Measurements from ENCODE around the gene CACNA1C. TPM values are rescaled to one million over a fixed set of nuclear protein-coding genes. Genes with fewer than 3 reads are reported as not detected.

CACNA1C gene
- total RNA-seq, 2 donors from 2014 or later, result 0.05 to 0.31 TPM

- Mint-ChIP-seq H3K27ac (no peak overlapping the region), H3K9me3 (no peaks in the 10 kb centered on the region), H3K36me3 (no peaks in the 10 kb centered on the region)
- ATAC-seq (peak in 1 of 2 donors; percentile 11), DNase-seq (ENCODE audit: low spot score in 2 of 2) (peak in 1 of 2 donors; percentile 8)
These were observed 491.4 kb downstream of the CACNA1C start for GRCh38 chr12:2544230-2544629.

GRCh38 chr12:2547273-2548044, 494.7 kb downstream of the CACNA1C start:
- ATAC-seq, result no peak
- Mint-ChIP-seq H3K36me3 (no peaks in the 10 kb centered on the region), H3K27ac (no peak overlapping the region), H3K9me3 (no peaks in the 10 kb centered on the region)
- no peak for DNase-seq (ENCODE audit: low spot score in 2 of 2)

GRCh38 chr12:2548081-2548480, 495.3 kb downstream of the CACNA1C start:
- Mint-ChIP-seq H3K9me3 (no peaks in the 10 kb centered on the region), H3K36me3 (no peaks in the 10 kb centered on the region), H3K27ac (peak overlapping the region in 1 of 2 donors; percentile 39)
- no peak for ATAC-seq
- no peak for DNase-seq (ENCODE audit: low spot score in 2 of 2)

- no peaks in the 10 kb centered on the region for H3K36me3 Mint-ChIP-seq
- ATAC-seq, result no peak
- no peaks in the 10 kb centered on the region for H3K9me3 Mint-ChIP-seq
- no peak for DNase-seq (ENCODE audit: low spot score in 2 of 2)
- no peak overlapping the region for H3K27ac Mint-ChIP-seq
These were observed 498.0 kb downstream of the CACNA1C start for GRCh38 chr12:2550561-2551411.

GRCh38 chr12:2551412-2551900, 498.7 kb downstream of the CACNA1C start:
- H3K27ac Mint-ChIP-seq, result no peak overlapping the region
- no peaks in the 10 kb centered on the region for H3K9me3 Mint-ChIP-seq
- H3K36me3 Mint-ChIP-seq, result no peaks in the 10 kb centered on the region
- DNase-seq (ENCODE audit: low spot score in 2 of 2) (no peak), ATAC-seq (no peak)

- Mint-ChIP-seq H3K36me3 (no peaks in the 10 kb centered on the region), H3K9me3 (no peaks in the 10 kb centered on the region), H3K27ac (no peak overlapping the region)
- no peak for DNase-seq (ENCODE audit: low spot score in 2 of 2)
- no peak for ATAC-seq
These were observed 499.4 kb downstream of the CACNA1C start for GRCh38 chr12:2552000-2552756.

- ATAC-seq, result peak in 1 of 2 donors; percentile 66
- Mint-ChIP-seq H3K36me3 (no peaks in the 10 kb centered on the region), H3K27ac (no peak overlapping the region), H3K9me3 (no peaks in the 10 kb centered on the region)
- no peak for DNase-seq (ENCODE audit: low spot score in 2 of 2)
These were observed 500.8 kb downstream of the CACNA1C start for GRCh38 chr12:2553388-2554126.

GRCh38 chr12:2555487-2556082, 502.8 kb downstream of the CACNA1C start:
- H3K9me3 Mint-ChIP-seq, result no peaks in the 10 kb centered on the region
- H3K27ac Mint-ChIP-seq, result no peak overlapping the region
- ATAC-seq, result no peak
- DNase-seq (ENCODE audit: low spot score in 2 of 2), result no peak
- H3K36me3 Mint-ChIP-seq, result no peaks in the 10 kb centered on the region

- Mint-ChIP-seq H3K36me3 (no peaks in the 10 kb centered on the region), H3K27ac (no peak overlapping the region), H3K9me3 (no peaks in the 10 kb centered on the region)
- no peak for ATAC-seq
- no peak for DNase-seq (ENCODE audit: low spot score in 2 of 2)
These were observed 504.8 kb downstream of the CACNA1C start for GRCh38 chr12:2557597-2557996.

- H3K9me3 Mint-ChIP-seq, result no peaks in the 10 kb centered on the region
- DNase-seq (ENCODE audit: low spot score in 2 of 2), result no peak
- no peaks in the 10 kb centered on the region for H3K36me3 Mint-ChIP-seq
- no peak overlapping the region for H3K27ac Mint-ChIP-seq
- no peak for ATAC-seq
These were observed 507.1 kb downstream of the CACNA1C start for GRCh38 chr12:2559931-2560330.

GRCh38 chr12:2560356-2560755, 507.6 kb downstream of the CACNA1C start:
- no peaks in the 10 kb centered on the region for H3K36me3 Mint-ChIP-seq
- no peak overlapping the region for H3K27ac Mint-ChIP-seq
- DNase-seq (ENCODE audit: low spot score in 2 of 2) (no peak), ATAC-seq (no peak)
- H3K9me3 Mint-ChIP-seq, result no peaks in the 10 kb centered on the region

- no peak for ATAC-seq
- no peak for DNase-seq (ENCODE audit: low spot score in 2 of 2)
- H3K27ac Mint-ChIP-seq, result no peak overlapping the region
These were observed 508.6 kb downstream of the CACNA1C start for GRCh38 chr12:2561367-2561766.

GRCh38 chr12:2562400-2562799, 509.6 kb downstream of the CACNA1C start:
- DNase-seq (ENCODE audit: low spot score in 2 of 2) (no peak), ATAC-seq (no peak)
- H3K9me3 Mint-ChIP-seq, result no peaks in the 10 kb centered on the region
- no peaks in the 10 kb centered on the region for H3K36me3 Mint-ChIP-seq
- H3K27ac Mint-ChIP-seq, result no peak overlapping the region

More at GRCh38 chr12:2561367-2561766, 508.6 kb downstream of the CACNA1C start:
- H3K9me3 Mint-ChIP-seq, result no peaks in the 10 kb centered on the region
- no peaks in the 10 kb centered on the region for H3K36me3 Mint-ChIP-seq

GRCh38 chr12:2563709-2564108, 510.9 kb downstream of the CACNA1C start:
- H3K9me3 Mint-ChIP-seq, result no peaks in the 10 kb centered on the region
- H3K36me3 Mint-ChIP-seq, result no peaks in the 10 kb centered on the region
- H3K27ac Mint-ChIP-seq, result no peak overlapping the region
- ATAC-seq (no peak), DNase-seq (ENCODE audit: low spot score in 2 of 2) (no peak)

- no peak for ATAC-seq
These were observed 513.4 kb downstream of the CACNA1C start for GRCh38 chr12:2566161-2566560.

GRCh38 chr12:2567711-2568110, 514.9 kb downstream of the CACNA1C start:
- Mint-ChIP-seq H3K27ac (no peak overlapping the region), H3K9me3 (no peaks in the 10 kb centered on the region), H3K36me3 (no peaks in the 10 kb centered on the region)
- ATAC-seq (no peak), DNase-seq (ENCODE audit: low spot score in 2 of 2) (no peak)

More at GRCh38 chr12:2566161-2566560, 513.4 kb downstream of the CACNA1C start:
- H3K9me3 Mint-ChIP-seq, result no peaks in the 10 kb centered on the region
- no peaks in the 10 kb centered on the region for H3K36me3 Mint-ChIP-seq
- no peak overlapping the region for H3K27ac Mint-ChIP-seq
- no peak for DNase-seq (ENCODE audit: low spot score in 2 of 2)

All from activated naive CD4-positive, alpha-beta T cell treated with anti-CD3 and anti-CD28 coated beads, Interleukin-2, amount 50 U/mL, for 72 hours (primary cell).